Karpas-422 (cell line): ENCODE data around the gene CYTL1. TPM values are rescaled to one million over a fixed set of nuclear protein-coding genes. Genes with fewer than 3 reads are reported as not detected.
A peak's percentile ranks its signal among the peaks of the same experiment; 100 is the strongest.

Source experiments
- DNase-seq: peaks from one replicate; pipeline ENCODE4 v3.0.0-alpha.2; 2015
- H2AFZ ChIP-seq: fragments of 200-600 bp; sonication (generic); 2 replicates; pipeline ENCODE4 v1.6.1; 2014; ENCODE audit warnings: antibody characterized with exemption, low read length, mixed read lengths
- H3K27ac ChIP-seq: fragments of 200-600 bp; sonication (generic); 2 replicates; pipeline ENCODE4 v1.5.1; 2014; ENCODE audit warnings: mild to moderate bottlenecking, low read length, moderate library complexity
- H3K27me3 ChIP-seq: fragments of 200-600 bp; sonication (generic); 2 replicates; pipeline ENCODE4 v1.6.1; 2014; ENCODE audit warnings: low read length, mixed read lengths
- H3K36me3 ChIP-seq: fragments of 200-600 bp; sonication (generic); 2 replicates; pipeline ENCODE4 v1.6.1; 2014; ENCODE audit warnings: low read length, mixed read lengths; ENCODE audit not compliant: insufficient read depth
- H3K4me1 ChIP-seq: fragments of 200-600 bp; sonication (generic); 2 replicates; pipeline ENCODE4 v1.6.1; 2014; ENCODE audit warnings: mild to moderate bottlenecking, low read length, mixed read lengths
- H3K4me2 ChIP-seq: fragments of 200-600 bp; sonication (generic); 2 replicates; pipeline ENCODE4 v1.6.1; 2014; ENCODE audit warnings: low read length, low read depth, mild to moderate bottlenecking; ENCODE audit not compliant: poor library complexity, severe bottlenecking
- H3K4me3 ChIP-seq: fragments of 200-600 bp; sonication (generic); 2 replicates; pipeline ENCODE4 v1.5.1; 2014; ENCODE audit warnings: mild to moderate bottlenecking, antibody characterized with exemption, low read length, mixed read lengths
- H3K79me2 ChIP-seq: fragments of 200-600 bp; sonication (generic); 2 replicates; pipeline ENCODE4 v1.6.1; 2014; ENCODE audit warnings: mild to moderate bottlenecking, low read length, mixed read lengths
- H3K9ac ChIP-seq: fragments of 200-600 bp; sonication (generic); 2 replicates; pipeline ENCODE4 v1.6.0; 2014; ENCODE audit warnings: low read length
- H3K9me2 ChIP-seq: fragments of 200-600 bp; sonication (generic), shearing (Covaris generic); replicated peaks from 2 replicates; pipeline ENCODE4 v1.6.0; 2014; ENCODE audit warnings: mild to moderate bottlenecking, low read length, moderate library complexity; ENCODE audit not compliant: insufficient read depth
- H3K9me3 ChIP-seq: fragments of 300-700, 200-600 bp; sonication (generic); 2 replicates; pipeline ENCODE4 v1.6.1; 2014; ENCODE audit warnings: low read length, mixed read lengths
- H4K20me1 ChIP-seq: fragments of 200-600 bp; sonication (generic); 2 replicates; pipeline ENCODE4 v1.6.1; 2014; ENCODE audit warnings: mild to moderate bottlenecking, antibody characterized with exemption, low read length, low read depth; ENCODE audit not compliant: insufficient read depth
- total RNA-seq: library from RNA; depleted of rRNA; stranded (reverse); fragments of >200 nt; shearing (Covaris generic); gene quantifications from 2 replicates; pipeline ENCODE4 v1.2.3, GENCODE V29; 2014; ENCODE audit warnings: low replicate concordance

Gene CYTL1
- total RNA-seq, 1 experiment from 2014 or later: not detected

DNA sequence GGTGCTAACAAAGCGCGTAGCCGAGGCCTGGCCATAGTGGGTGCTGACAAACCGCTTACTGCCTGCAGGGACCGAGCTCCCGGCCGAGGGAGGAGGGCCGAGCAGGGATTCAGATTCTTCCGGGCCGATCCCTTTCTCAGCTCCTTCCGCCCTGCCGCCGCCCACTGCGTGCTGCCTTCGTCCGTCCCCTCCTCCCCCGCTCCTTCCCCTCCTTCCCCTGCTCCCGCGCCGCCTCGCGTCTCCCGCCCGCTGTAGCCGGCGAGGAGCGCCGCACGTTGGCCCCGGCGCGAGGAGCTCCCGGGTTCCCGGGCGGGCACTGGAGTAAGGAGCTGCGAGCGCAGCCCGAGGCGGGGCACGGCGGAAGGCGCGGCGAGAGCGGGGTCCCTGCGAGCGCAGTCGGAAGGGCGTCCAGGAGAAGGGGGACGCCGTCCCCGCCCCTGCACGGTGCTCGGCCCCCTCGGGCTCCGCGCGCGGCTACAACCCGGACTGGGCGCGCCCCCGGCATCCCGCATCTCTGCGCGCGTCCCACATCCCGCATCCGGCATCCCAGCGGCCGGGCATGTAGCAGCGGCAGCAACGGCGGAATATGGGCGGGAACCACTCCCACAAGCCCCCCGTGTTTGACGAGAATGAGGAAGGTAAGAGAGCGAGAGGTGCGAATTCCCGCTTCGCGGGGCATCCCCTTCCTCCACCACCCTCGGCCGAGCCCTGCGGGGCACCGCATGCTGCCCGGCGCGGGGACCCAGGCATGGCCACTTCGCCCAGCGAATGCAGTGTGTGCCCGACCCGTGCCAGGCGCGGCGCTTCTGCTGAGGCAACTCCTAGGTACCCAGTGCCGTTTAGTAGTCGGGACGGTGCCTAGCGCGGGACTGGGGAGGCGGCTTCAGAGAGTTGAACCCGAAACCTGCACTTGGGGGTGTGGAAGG lies 32.3 kb upstream of the CYTL1 start, which contains the start of gene STK32B:
Gene STK32B (plus strand): TSS at position 203 of the 926 bp plus-strand sequence.
- Histone ChIP-seq H3K27me3 (no peaks in the 10 kb centered on the region), H3K4me1 (no peaks in the 10 kb centered on the region), H3K36me3 (no peaks in the 10 kb centered on the region), H4K20me1 (no peaks in the 10 kb centered on the region), H3K4me3 (no peak within 1 kb of the TSS), H3K79me2 (no peaks in the 10 kb centered on the region), H3K27ac (no peak within 1 kb of the TSS), H3K4me2 (no peak within 1 kb of the TSS), H3K9ac (no peak within 1 kb of the TSS), H2AFZ (no peak within 1 kb of the TSS), H3K9me3 (no peaks in the 10 kb centered on the region), H3K9me2 (no peaks in the 10 kb centered on the region)
- DNase-seq: no peak

DNA sequence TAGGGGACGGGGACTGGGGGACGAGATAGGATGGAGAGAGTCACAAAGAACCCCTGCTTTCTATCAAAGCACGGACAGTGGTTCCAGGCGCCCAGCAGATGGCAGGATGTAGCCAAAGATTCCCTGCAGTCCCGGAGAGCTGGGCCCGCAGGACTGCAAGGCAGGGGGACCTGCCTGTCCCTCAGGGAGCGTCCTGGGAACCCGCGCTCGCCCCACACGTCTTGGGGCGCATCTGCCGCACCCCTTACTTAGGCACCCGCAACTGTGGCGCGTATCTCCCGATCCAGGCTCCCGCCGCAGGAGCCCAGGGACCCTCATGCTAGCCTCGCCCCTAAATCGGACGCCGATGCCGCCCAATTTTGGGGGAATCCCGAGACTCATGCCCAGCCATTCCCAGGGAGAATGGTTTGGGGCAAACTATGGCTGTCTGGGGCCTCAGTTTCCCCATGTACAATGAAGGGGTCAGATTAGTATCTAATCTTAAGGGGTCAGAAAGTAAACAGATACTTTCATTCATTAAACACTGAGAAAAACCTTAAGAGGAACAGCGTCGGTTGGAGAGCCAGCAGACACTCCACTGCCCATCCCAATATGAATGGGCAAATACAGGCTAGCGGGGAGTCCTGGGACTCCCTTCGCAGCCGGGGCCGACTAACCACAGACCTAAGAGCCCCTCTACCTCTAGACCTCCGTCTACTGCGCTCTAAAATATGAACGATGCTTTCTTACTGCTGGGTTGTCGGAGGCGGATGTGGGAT lies 31.4 kb upstream of the CYTL1 start:
- Histone ChIP-seq H3K79me2 (no peaks in the 10 kb centered on the region), H3K9me3 (no peaks in the 10 kb centered on the region), H3K27me3 (no peaks in the 10 kb centered on the region), H3K9me2 (no peaks in the 10 kb centered on the region), H4K20me1 (no peaks in the 10 kb centered on the region), H3K4me2 (no peak overlapping the region), H3K4me1 (no peaks in the 10 kb centered on the region), H2AFZ (no peak overlapping the region), H3K27ac (no peak overlapping the region), H3K9ac (no peak overlapping the region), H3K36me3 (no peaks in the 10 kb centered on the region), H3K4me3 (no peak overlapping the region)
- peak; percentile 69 for DNase-seq

DNA sequence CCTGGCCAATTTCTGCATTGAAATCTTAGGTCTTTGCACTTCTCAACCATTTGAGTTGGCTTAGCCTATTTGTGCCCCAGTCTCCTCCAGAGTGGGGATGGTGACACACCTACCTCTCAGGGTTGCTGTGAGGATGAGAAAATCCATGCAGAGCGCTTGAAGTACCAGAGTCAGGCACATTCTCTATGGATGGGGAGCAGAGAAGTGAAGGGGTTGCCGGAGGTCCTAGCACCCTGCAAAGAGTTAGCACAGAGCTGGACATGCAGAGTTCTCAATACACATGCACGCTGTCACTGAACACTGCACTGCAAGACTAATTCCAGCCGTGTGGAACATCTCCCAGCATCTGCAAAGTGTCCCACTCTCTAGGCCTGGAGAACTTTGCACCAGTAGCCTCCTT lies 29.5 kb upstream of the CYTL1 start:
- no peaks in the 10 kb centered on the region for H3K9me2 ChIP-seq
- no peak overlapping the region for H3K27ac ChIP-seq
- no peaks in the 10 kb centered on the region for H3K36me3 ChIP-seq
- no peak overlapping the region for H3K9ac ChIP-seq
- H3K4me2 ChIP-seq: no peak overlapping the region
- H4K20me1 ChIP-seq: no peaks in the 10 kb centered on the region
- H3K4me1 ChIP-seq: no peaks in the 10 kb centered on the region
- H3K9me3 ChIP-seq: no peaks in the 10 kb centered on the region
- H3K27me3 ChIP-seq: no peaks in the 10 kb centered on the region
- H3K79me2 ChIP-seq: no peaks in the 10 kb centered on the region
- H3K4me3 ChIP-seq: no peak overlapping the region
- no peak for DNase-seq
- no peak overlapping the region for H2AFZ ChIP-seq

DNA sequence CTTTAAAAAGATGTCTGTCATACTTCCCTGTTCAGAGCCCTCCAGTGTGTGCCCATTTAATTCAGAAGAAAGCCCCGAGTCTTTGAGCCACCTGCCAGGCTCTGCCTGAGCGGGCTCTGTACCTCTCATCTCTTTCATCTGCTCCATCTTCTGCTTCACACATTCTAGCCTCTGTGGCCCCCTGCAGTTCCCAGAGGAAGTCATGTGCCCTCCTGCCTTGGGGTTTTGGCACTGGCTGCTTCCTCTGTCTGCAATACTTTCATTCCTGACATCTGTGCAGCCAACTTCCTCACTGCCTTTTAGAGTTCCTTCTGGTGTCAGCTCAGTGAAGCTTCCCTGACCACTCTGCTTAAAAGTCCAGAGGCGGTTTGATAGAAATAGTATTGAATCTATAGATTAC lies 25.8 kb upstream of the CYTL1 start:
- no peaks in the 10 kb centered on the region; the same call in 1 of the 2 replicates for H3K27me3 ChIP-seq
- H3K79me2 ChIP-seq: no peaks in the 10 kb centered on the region
- peaks cover 6% of the 10 kb centered on the region; the same call in 1 of the 2 replicates for H3K4me1 ChIP-seq
- no peaks in the 10 kb centered on the region for H4K20me1 ChIP-seq
- no peak overlapping the region for H3K9ac ChIP-seq
- H3K4me3 ChIP-seq: no peak overlapping the region
- no peak overlapping the region for H3K27ac ChIP-seq
- DNase-seq: no peak
- no peaks in the 10 kb centered on the region for H3K9me3 ChIP-seq
- no peaks in the 10 kb centered on the region for H3K36me3 ChIP-seq
- no peak overlapping the region for H2AFZ ChIP-seq
- H3K9me2 ChIP-seq: no peaks in the 10 kb centered on the region
- H3K4me2 ChIP-seq: no peak overlapping the region

DNA sequence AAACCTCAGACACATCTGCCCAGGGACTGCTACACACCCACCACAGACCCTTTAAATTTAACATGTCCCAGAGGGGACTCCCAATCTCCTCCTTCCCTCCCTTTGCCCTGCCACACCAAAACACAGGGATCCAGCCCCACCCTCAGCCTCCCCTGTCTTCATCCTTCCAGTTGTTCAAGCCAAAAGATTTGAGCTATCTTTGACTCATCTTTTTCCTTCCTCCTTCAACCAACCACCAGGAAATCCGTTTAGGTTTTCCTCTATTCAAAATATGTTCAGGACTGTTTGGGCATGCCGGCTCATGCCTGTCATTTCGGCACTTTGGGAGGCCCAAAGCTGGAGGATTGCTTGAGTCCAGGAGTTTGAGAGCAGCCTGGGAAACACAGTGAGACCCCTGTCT lies 25.1 kb upstream of the CYTL1 start:
- DNase-seq: no peak
- H3K79me2 ChIP-seq: no peaks in the 10 kb centered on the region
- H3K27ac ChIP-seq: no peak overlapping the region
- H3K36me3 ChIP-seq: no peaks in the 10 kb centered on the region
- no peaks in the 10 kb centered on the region for H4K20me1 ChIP-seq
- H3K27me3 ChIP-seq: no peaks in the 10 kb centered on the region; the same call in 1 of the 2 replicates
- peaks cover 6% of the 10 kb centered on the region; the same call in 1 of the 2 replicates for H3K4me1 ChIP-seq
- H3K9me3 ChIP-seq: no peaks in the 10 kb centered on the region
- H3K4me3 ChIP-seq: no peak overlapping the region
- H3K9me2 ChIP-seq: no peaks in the 10 kb centered on the region
- no peak overlapping the region for H2AFZ ChIP-seq
- H3K9ac ChIP-seq: no peak overlapping the region
- H3K4me2 ChIP-seq: no peak overlapping the region

DNA sequence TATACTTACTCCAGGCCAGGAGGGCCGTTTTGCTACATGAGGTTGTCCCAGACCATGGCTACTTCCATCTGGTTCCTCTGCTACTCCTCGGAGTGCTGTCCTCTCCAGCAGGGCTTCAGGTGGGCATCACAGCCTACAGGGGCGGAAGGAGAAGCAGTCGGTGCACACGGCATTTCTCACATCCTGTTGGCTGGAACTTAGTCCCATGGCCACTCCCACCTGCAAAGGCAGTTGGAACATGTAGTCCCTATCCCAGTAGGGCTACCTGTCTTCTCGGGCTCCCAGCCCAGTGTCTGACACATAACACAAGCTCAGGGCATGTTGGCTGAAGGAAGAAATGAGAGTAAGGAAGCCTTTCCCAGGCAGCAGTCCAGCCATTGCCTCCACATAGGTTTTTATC lies 24.3 kb upstream of the CYTL1 start:
- H3K9ac ChIP-seq: no peak overlapping the region
- H3K4me1 ChIP-seq: peaks cover 6% of the 10 kb centered on the region; the same call in 1 of the 2 replicates
- no peaks in the 10 kb centered on the region for H4K20me1 ChIP-seq
- H3K4me2 ChIP-seq: no peak overlapping the region
- no peaks in the 10 kb centered on the region for H3K36me3 ChIP-seq
- DNase-seq: no peak
- no peaks in the 10 kb centered on the region for H3K9me3 ChIP-seq
- no peak overlapping the region for H3K27ac ChIP-seq
- no peaks in the 10 kb centered on the region; the same call in 1 of the 2 replicates for H3K27me3 ChIP-seq
- no peaks in the 10 kb centered on the region for H3K9me2 ChIP-seq
- H2AFZ ChIP-seq: no peak overlapping the region
- no peak overlapping the region for H3K4me3 ChIP-seq
- H3K79me2 ChIP-seq: no peaks in the 10 kb centered on the region

DNA sequence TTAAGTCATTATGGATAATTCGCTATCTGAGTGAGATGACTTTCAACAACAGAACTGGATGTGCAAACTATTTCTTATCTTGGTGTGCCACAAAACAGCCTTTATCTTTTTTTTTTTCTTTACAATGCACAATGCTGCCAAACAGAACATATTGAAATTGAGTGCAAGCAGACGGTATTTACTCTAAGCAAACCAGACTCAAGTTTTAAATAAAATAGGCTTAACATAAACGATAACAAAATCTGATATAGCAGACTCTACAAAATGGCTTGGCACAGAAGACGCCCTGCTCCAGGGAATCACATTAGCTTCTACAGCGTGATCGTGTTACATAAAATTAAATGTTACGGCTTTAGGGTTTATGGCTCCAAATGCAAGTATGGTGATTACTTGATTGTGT lies 22.4 kb upstream of the CYTL1 start:
- Histone ChIP-seq H4K20me1 (no peaks in the 10 kb centered on the region), H2AFZ (no peak overlapping the region), H3K9me2 (no peaks in the 10 kb centered on the region), H3K27me3 (no peaks in the 10 kb centered on the region; the same call in 1 of the 2 replicates), H3K4me2 (no peak overlapping the region), H3K36me3 (no peaks in the 10 kb centered on the region), H3K4me1 (peaks cover 6% of the 10 kb centered on the region; the same call in 1 of the 2 replicates), H3K27ac (no peak overlapping the region), H3K79me2 (no peaks in the 10 kb centered on the region), H3K9ac (no peak overlapping the region), H3K9me3 (no peaks in the 10 kb centered on the region), H3K4me3 (no peak overlapping the region)
- DNase-seq: no peak
